ENCODE data around the gene BEND3. TPM values are rescaled to one million over a fixed set of nuclear protein-coding genes. Genes with fewer than 3 reads are reported as not detected.

The BEND3 gene
- total RNA-seq, 1 donor from 2014 or later = 4.5 TPM

DNA sequence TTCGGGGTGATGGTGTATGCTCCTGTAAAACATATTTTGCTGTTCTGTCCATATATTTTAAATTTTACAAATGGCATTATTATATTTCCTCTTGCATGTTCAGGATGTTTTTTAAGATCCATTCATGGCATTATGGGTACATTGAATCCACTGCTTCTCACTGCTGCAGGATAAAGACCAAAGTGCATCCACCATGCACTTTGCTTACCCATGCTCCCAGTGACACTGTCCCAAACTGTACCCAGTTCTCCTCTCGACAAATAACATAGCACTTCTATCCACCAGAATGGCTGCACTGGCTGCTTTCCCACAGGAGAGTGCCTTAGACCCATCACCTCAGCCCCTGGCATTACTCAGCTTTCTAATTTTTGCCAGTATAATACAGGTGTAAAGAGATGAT is 57.6 kb downstream of the BEND3 start:
- Mint-ChIP-seq H3K4me1 (ENCODE audit: unreplicated experiment) (peaks cover 2% of the 10 kb centered on the region), H3K27me3 (ENCODE audit: unreplicated experiment) (no peaks in the 10 kb centered on the region), H3K9me3 (ENCODE audit: unreplicated experiment) (no peaks in the 10 kb centered on the region), H3K27ac (ENCODE audit: unreplicated experiment) (no peak overlapping the region), H3K4me3 (ENCODE audit: unreplicated experiment) (no peak overlapping the region), H3K36me3 (ENCODE audit: unreplicated experiment) (no peaks in the 10 kb centered on the region)
- TF ChIP-seq, protein P1, sequence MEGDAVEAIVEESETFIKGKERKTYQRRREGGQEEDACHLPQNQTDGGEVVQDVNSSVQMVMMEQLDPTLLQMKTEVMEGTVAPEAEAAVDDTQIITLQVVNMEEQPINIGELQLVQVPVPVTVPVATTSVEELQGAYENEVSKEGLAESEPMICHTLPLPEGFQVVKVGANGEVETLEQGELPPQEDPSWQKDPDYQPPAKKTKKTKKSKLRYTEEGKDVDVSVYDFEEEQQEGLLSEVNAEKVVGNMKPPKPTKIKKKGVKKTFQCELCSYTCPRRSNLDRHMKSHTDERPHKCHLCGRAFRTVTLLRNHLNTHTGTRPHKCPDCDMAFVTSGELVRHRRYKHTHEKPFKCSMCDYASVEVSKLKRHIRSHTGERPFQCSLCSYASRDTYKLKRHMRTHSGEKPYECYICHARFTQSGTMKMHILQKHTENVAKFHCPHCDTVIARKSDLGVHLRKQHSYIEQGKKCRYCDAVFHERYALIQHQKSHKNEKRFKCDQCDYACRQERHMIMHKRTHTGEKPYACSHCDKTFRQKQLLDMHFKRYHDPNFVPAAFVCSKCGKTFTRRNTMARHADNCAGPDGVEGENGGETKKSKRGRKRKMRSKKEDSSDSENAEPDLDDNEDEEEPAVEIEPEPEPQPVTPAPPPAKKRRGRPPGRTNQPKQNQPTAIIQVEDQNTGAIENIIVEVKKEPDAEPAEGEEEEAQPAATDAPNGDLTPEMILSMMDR (IDR thresholded peaks at IDR 0.05) = no peak
- DNase-seq (ENCODE audit: extremely low spot score, unreplicated experiment) = no peak

DNA sequence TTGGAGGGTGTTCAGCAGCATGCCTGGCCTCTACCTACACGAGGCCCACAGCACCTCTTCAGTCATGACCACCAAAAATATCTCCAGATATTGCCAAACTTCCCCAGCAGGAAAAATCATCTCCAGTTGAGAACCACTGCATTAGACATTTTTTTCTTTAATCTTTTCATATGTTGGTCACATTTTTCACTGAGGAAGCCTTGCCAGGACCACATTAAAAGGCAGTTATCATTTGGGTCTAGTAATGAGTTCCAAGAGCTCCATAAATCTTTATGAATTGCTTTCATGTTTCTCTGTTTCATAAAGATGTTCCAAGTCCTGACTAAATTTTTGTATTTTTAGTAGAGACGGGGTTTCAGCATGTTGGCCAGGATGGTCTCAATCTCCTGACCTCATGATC is 58.5 kb downstream of the BEND3 start:
- TF ChIP-seq, protein P1 (IDR thresholded peaks at IDR 0.05) = no peak
- no peak overlapping the region for H3K4me3 Mint-ChIP-seq (ENCODE audit: unreplicated experiment)
- peaks cover 2% of the 10 kb centered on the region for H3K4me1 Mint-ChIP-seq (ENCODE audit: unreplicated experiment)
- H3K27me3 Mint-ChIP-seq (ENCODE audit: unreplicated experiment) = no peaks in the 10 kb centered on the region
- no peak for DNase-seq (ENCODE audit: extremely low spot score, unreplicated experiment)
- no peak overlapping the region for H3K27ac Mint-ChIP-seq (ENCODE audit: unreplicated experiment)
- no peaks in the 10 kb centered on the region for H3K36me3 Mint-ChIP-seq (ENCODE audit: unreplicated experiment)
- H3K9me3 Mint-ChIP-seq (ENCODE audit: unreplicated experiment) = no peaks in the 10 kb centered on the region

DNA sequence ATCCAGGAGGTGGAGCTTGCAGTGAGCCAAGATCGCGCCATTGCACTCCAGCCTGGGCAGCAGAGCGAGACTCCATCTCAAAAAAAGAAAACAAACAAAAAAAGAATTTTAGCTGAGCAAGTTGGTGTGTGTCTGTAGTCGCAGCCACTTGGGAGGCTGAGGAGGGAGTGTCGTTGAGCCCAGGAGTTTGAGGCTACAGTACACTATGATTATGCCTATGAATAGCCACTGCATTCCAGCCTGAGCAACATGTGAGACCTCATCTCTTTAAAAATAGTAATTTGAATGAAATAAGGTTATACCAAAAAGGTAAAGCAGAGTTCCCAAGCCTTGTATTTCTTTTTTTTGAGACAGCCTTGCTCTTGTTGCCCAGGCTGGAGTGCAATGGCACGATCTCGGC is 67.5 kb downstream of the BEND3 start:
- H3K4me1 Mint-ChIP-seq (ENCODE audit: unreplicated experiment) = no peaks in the 10 kb centered on the region
- DNase-seq (ENCODE audit: extremely low spot score, unreplicated experiment) = no peak
- TF ChIP-seq, protein P1 (IDR thresholded peaks at IDR 0.05) = no peak
- H3K36me3 Mint-ChIP-seq (ENCODE audit: unreplicated experiment) = peaks cover 18% of the 10 kb centered on the region
- H3K27ac Mint-ChIP-seq (ENCODE audit: unreplicated experiment) = no peak overlapping the region
- H3K4me3 Mint-ChIP-seq (ENCODE audit: unreplicated experiment) = no peak overlapping the region
- no peaks in the 10 kb centered on the region for H3K27me3 Mint-ChIP-seq (ENCODE audit: unreplicated experiment)
- H3K9me3 Mint-ChIP-seq (ENCODE audit: unreplicated experiment) = no peaks in the 10 kb centered on the region

GRCh38 chr6:107045826-107046675 is 69.3 kb downstream of the BEND3 start:
- no peak for DNase-seq (ENCODE audit: extremely low spot score, unreplicated experiment)
- H3K9me3 Mint-ChIP-seq (ENCODE audit: unreplicated experiment) = no peaks in the 10 kb centered on the region
- no peak overlapping the region for H3K27ac Mint-ChIP-seq (ENCODE audit: unreplicated experiment)
- H3K27me3 Mint-ChIP-seq (ENCODE audit: unreplicated experiment) = no peaks in the 10 kb centered on the region
- TF ChIP-seq, protein P1 (IDR thresholded peaks at IDR 0.05) = no peak
- peaks cover 16% of the 10 kb centered on the region for H3K36me3 Mint-ChIP-seq (ENCODE audit: unreplicated experiment)
- no peak overlapping the region for H3K4me3 Mint-ChIP-seq (ENCODE audit: unreplicated experiment)
- no peaks in the 10 kb centered on the region for H3K4me1 Mint-ChIP-seq (ENCODE audit: unreplicated experiment)

GRCh38 chr6:107033126-107033525 is 82.2 kb downstream of the BEND3 start:
- H3K36me3 Mint-ChIP-seq (ENCODE audit: unreplicated experiment) = peaks cover 6% of the 10 kb centered on the region
- DNase-seq (ENCODE audit: extremely low spot score, unreplicated experiment) = no peak
- TF ChIP-seq, protein P1 (IDR thresholded peaks at IDR 0.05) = no peak
- H3K9me3 Mint-ChIP-seq (ENCODE audit: unreplicated experiment) = no peaks in the 10 kb centered on the region
- H3K4me1 Mint-ChIP-seq (ENCODE audit: unreplicated experiment) = peaks cover 18% of the 10 kb centered on the region
- no peaks in the 10 kb centered on the region for H3K27me3 Mint-ChIP-seq (ENCODE audit: unreplicated experiment)
- no peak overlapping the region for H3K4me3 Mint-ChIP-seq (ENCODE audit: unreplicated experiment)
- H3K27ac Mint-ChIP-seq (ENCODE audit: unreplicated experiment) = no peak overlapping the region

Measured in osteocyte (in vitro differentiated cells).